IPS DF 19.7 (cell line): ENCODE measurements around the gene EMSY.

Experiments used
- DNase-seq: peaks from one replicate; pipeline ENCODE4 v3.0.0-alpha.2; 2013; ENCODE audit warnings: low read depth, low spot score

Gene EMSY

GRCh38 chr11:76515494-76515893 is 70.7 kb downstream of the EMSY start:
- no peak for DNase-seq

GRCh38 chr11:76523147-76523546 is 78.3 kb downstream of the EMSY start:
- no peak for DNase-seq

GRCh38 chr11:76523786-76524436 is 79.1 kb downstream of the EMSY start:
- no peak for DNase-seq

- DNase-seq: no peak
These were observed 79.6 kb downstream of the EMSY start for GRCh38 chr11:76524461-76524860.

GRCh38 chr11:76524919-76525318 is 80.1 kb downstream of the EMSY start:
- DNase-seq: no peak

- no peak for DNase-seq
These were observed 82.1 kb downstream of the EMSY start for GRCh38 chr11:76526878-76527277.

- no peak for DNase-seq
These were observed 97.6 kb downstream of the EMSY start for GRCh38 chr11:76542436-76542835.

- DNase-seq: no peak
These were observed 98.3 kb downstream of the EMSY start for GRCh38 chr11:76543006-76543703.

GRCh38 chr11:76550781-76551180 is 106.0 kb downstream of the EMSY start:
- no peak for DNase-seq

- DNase-seq: no peak
These were observed 106.6 kb downstream of the EMSY start for GRCh38 chr11:76551400-76551799.

GRCh38 chr11:76552987-76553386 is 108.2 kb downstream of the EMSY start:
- no peak for DNase-seq

- no peak for DNase-seq
These were observed 109.0 kb downstream of the EMSY start for GRCh38 chr11:76553554-76554476.

GRCh38 chr11:76554767-76555166 is 109.9 kb downstream of the EMSY start:
- no peak for DNase-seq

- DNase-seq: no peak
These were observed 112.6 kb downstream of the EMSY start for GRCh38 chr11:76557466-76557865.

- DNase-seq: no peak
These were observed 113.7 kb downstream of the EMSY start for GRCh38 chr11:76558473-76558872.

GRCh38 chr11:76558891-76559290 is 114.1 kb downstream of the EMSY start:
- no peak for DNase-seq

GRCh38 chr11:76559346-76559745 is 114.5 kb downstream of the EMSY start:
- no peak for DNase-seq

- no peak for DNase-seq
These were observed 115.4 kb downstream of the EMSY start for GRCh38 chr11:76560219-76560618.

- no peak for DNase-seq
These were observed 116.4 kb downstream of the EMSY start for GRCh38 chr11:76561245-76561644.

GRCh38 chr11:76562541-76562940 is 117.7 kb downstream of the EMSY start:
- DNase-seq: no peak

- no peak for DNase-seq
These were observed 119.5 kb downstream of the EMSY start for GRCh38 chr11:76564364-76564763.

- no peak for DNase-seq
These were observed 122.0 kb downstream of the EMSY start for GRCh38 chr11:76566811-76567210.
